HepG2 (cell line): ENCODE results near the gene INPP5K. TPM values are rescaled to one million over a fixed set of nuclear protein-coding genes. Genes with fewer than 3 reads are reported as not detected.

Source experiments
- HOMEZ ChIP-seq: IDR thresholded peaks from 2 replicates; pipeline ENCODE4 v1.6.1; 2016; ENCODE audit warnings: low read depth
- NFKB2 ChIP-seq: sonication (generic); formaldehyde crosslinking; IDR thresholded peaks from 2 replicates; pipeline ENCODE4 v1.4.0; 2020; ENCODE audit warnings: missing genetic modification reagents, borderline replicate concordance
- PRDM15 ChIP-seq: sonication (generic); formaldehyde crosslinking; IDR thresholded peaks from 2 replicates; pipeline ENCODE4 v1.4.0; 2020; ENCODE audit warnings: missing genetic modification reagents
- SMC3 ChIP-seq: IDR thresholded peaks from 2 replicates; pipeline ENCODE4 v1.6.1; 2011; ENCODE audit warnings: low read length, improper control_type of control experiment
- USF2 ChIP-seq, 2 experiments: sonication (generic) in 1 of 2; formaldehyde crosslinking in 1 of 2; IDR thresholded peaks; 2 replicates each; pipeline versions ENCODE4 v1.5.1 to v1.6.1; 2011 to 2020; ENCODE audit warnings: borderline replicate concordance in 1 of 2, low read depth in 1 of 2, low read length in 1 of 2, mild to moderate bottlenecking in 1 of 2, missing genetic modification reagents in 1 of 2, moderate library complexity in 1 of 2
- ZNF142 ChIP-seq: sonication (generic); formaldehyde crosslinking; IDR thresholded peaks from 2 replicates; pipeline ENCODE4 v1.4.0; 2020; ENCODE audit warnings: missing genetic modification reagents
- ZNF337 ChIP-seq: sonication (generic); formaldehyde crosslinking; IDR thresholded peaks from 2 replicates; pipeline ENCODE4 v1.5.1; 2020; ENCODE audit warnings: missing genetic modification reagents, low read depth, mild to moderate bottlenecking, borderline replicate concordance
- ZNF564 ChIP-seq: sonication (generic); formaldehyde crosslinking; IDR thresholded peaks from 2 replicates; pipeline ENCODE4 v1.8.1; 2023; ENCODE audit warnings: mild to moderate bottlenecking, missing genetic modification reagents
- ZNF577 ChIP-seq: sonication (generic); formaldehyde crosslinking; IDR thresholded peaks from 2 replicates; pipeline ENCODE4 v1.4.0; 2020; ENCODE audit warnings: mild to moderate bottlenecking, low read depth, missing genetic modification reagents, borderline replicate concordance
- ZNF660 ChIP-seq: sonication (generic); formaldehyde crosslinking; IDR thresholded peaks from 2 replicates; pipeline ENCODE4 v1.5.1; 2020; ENCODE audit warnings: mild to moderate bottlenecking, low read depth, missing genetic modification reagents, borderline replicate concordance
- ZNF747 ChIP-seq: sonication (generic); formaldehyde crosslinking; IDR thresholded peaks from 2 replicates; pipeline ENCODE4 v1.8.1; 2023; ENCODE audit warnings: missing genetic modification reagents, mild to moderate bottlenecking, borderline replicate concordance
- ZNF784 ChIP-seq: sonication (generic); formaldehyde crosslinking; IDR thresholded peaks from 2 replicates; pipeline ENCODE4 v1.5.1; 2020; ENCODE audit warnings: missing genetic modification reagents, mild to moderate bottlenecking, borderline replicate concordance
- polyA plus RNA-seq, 8 experiments: library from polyadenylated mRNA; depleted of rRNA in 3 of 8; stranded (reverse) in 7 of 8; unstranded in 1 of 8; fragments of >200 nt; fragmentation: Illumina TruSeq in 4 of 8; extraction: Trizol in 4 of 8; gene quantifications; 2 replicates each; pipeline versions ENCODE4 v1.2.1 to v1.2.3, GENCODE V29; 2011 to 2016; ENCODE audit warnings: low read depth in 4 of 8, missing spikeins in 1 of 8, mixed read lengths in 1 of 8; ENCODE audit not compliant: insufficient read depth in 1 of 8
- total RNA-seq, 5 experiments: library from RNA; depleted of rRNA; stranded (reverse); fragments of >200 nt; fragmentation: Illumina TruSeq; extraction: Trizol; gene quantifications; 2 replicates each; pipeline ENCODE4 v1.2.3, GENCODE V29; 2016; ENCODE audit warnings: low read depth in 1 of 5

Gene INPP5K
- total and polyA plus RNA-seq, 2 of the 13 experiments (the other 11 are each of a cell fraction or from before 2014, with no cell fraction given) = 4.8 to 9.6 TPM

- TF ChIP-seq USF2 (IDR thresholded peaks at IDR 0.05; ENCODE audit: low read depth, low read length) (no peak), USF2 (CRISPR knock-in tag; IDR thresholded peaks at IDR 0.05; ENCODE audit: borderline replicate concordance) (no peak), ZNF142 (no peak), PRDM15 (0 out of 2 replicates have a peak, but pooled peaks have one; percentile 43), ZNF660 (CRISPR knock-in tag) (no peak), SMC3 (no peak; the same call in 1 of the 2 replicates), NFKB2 (CRISPR knock-in tag) (no peak; the same call in 1 of the 2 replicates), ZNF577 (CRISPR knock-in tag) (no peak), ZNF784 (CRISPR knock-in tag) (no peak), ZNF747 (CRISPR knock-in tag) (no peak), ZNF337 (CRISPR knock-in tag) (no peak), ZNF564 (CRISPR knock-in tag) (no peak), HOMEZ (no peak)
These were observed 28.2 kb downstream of the INPP5K start (continued) for GRCh38 chr17:1487939-1488825.
